Measurements from ENCODE around the gene LRCH1.
"Not testable (repeated sequence)": the region's sequence is repeated elsewhere in the genome, so short reads cannot be mapped to it uniquely, and the experiment has no call there.

LRCH1 gene

GRCh38 chr13:46761174-46761573 lies 208.2 kb downstream of the LRCH1 start:
- no peak for DNase-seq

- DNase-seq = no peak
These were observed 208.9 kb downstream of the LRCH1 start for GRCh38 chr13:46761866-46762265.

- DNase-seq = not testable (repeated sequence)
These were observed 217.0 kb downstream of the LRCH1 start for GRCh38 chr13:46769925-46770324.

- DNase-seq = no peak
These were observed 218.7 kb downstream of the LRCH1 start for GRCh38 chr13:46771693-46772092.

- no peak for DNase-seq
These were observed 220.6 kb downstream of the LRCH1 start for GRCh38 chr13:46773541-46773940.

GRCh38 chr13:46775385-46776107 lies 222.6 kb downstream of the LRCH1 start:
- DNase-seq = no peak

- DNase-seq = no peak
These were observed 225.1 kb downstream of the LRCH1 start for GRCh38 chr13:46778095-46778494.

GRCh38 chr13:46778890-46779289 lies 225.9 kb downstream of the LRCH1 start:
- DNase-seq = no peak

- DNase-seq = no peak
These were observed 229.1 kb downstream of the LRCH1 start for GRCh38 chr13:46782066-46782465.

- no peak for DNase-seq
These were observed 229.7 kb downstream of the LRCH1 start for GRCh38 chr13:46782691-46783090.

GRCh38 chr13:46783504-46783903 lies 230.5 kb downstream of the LRCH1 start:
- DNase-seq = no peak

GRCh38 chr13:46795321-46795720 lies 242.4 kb downstream of the LRCH1 start:
- no peak for DNase-seq

GRCh38 chr13:46796129-46796514 lies 243.2 kb downstream of the LRCH1 start:
- DNase-seq = no peak

GRCh38 chr13:46796515-46797474 lies 243.8 kb downstream of the LRCH1 start, which contains the start of gene ESD:
Gene ESD, minus strand, starts transcription at chr13:46797161. Its CDS starts 5,748 bp downstream, at chr13:46791413.
- peak; percentile 68 for DNase-seq

- no peak for DNase-seq
These were observed 244.7 kb downstream of the LRCH1 start for GRCh38 chr13:46797501-46798237.

GRCh38 chr13:46799139-46799538 lies 246.2 kb downstream of the LRCH1 start:
- no peak for DNase-seq

GRCh38 chr13:46801858-46802257 lies 248.9 kb downstream of the LRCH1 start:
- DNase-seq = no peak
